ENCODE results near the gene MBD3L1.

The MBD3L1 gene

DNA sequence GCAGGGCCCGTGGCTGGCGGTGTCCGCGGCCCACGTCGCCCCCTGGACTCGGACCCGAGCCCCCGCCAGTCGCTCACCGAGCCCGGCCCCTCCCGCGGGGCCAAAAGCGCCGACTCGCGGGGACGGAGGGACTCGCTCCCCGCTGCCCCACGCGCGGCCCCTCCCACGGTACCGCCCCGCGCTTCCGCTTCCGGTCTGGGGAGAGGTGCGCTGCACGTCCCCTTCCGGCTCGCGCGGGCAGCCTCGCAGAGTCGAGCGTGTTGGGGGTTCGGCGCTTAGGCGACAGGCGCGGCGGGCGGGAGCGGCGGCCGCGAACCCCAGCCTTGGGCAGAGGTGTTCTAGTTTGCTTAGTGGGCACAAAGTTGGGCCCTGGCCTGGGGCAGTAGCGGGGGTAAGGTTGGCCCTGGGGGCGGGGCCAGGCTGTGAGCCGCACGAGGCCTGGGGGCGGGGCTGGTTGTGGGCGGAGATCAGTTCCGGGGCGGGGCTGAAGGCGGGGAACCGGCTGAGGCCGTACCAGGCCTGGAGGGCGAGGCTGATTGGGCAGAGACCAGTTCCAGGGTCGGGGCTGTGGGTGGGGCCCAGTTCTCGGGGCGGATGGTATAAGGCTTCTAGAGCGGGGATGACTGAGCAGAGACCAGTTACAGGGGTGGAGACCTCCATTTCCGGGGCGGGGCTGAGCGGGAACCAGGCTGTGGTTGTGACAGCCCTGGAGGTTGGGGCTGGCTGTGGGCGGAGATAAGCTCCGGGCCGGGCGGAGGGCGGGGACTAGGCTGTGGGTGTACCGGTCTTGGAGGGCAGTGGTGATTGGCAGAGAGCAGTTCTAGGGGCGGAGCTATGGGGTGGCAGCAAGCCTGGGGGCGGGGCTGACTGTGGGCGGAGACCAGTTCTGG, at the start of gene MBD3L1, which contains the start of gene ZNF558:
TSS of gene MBD3L1 (plus strand) at position 246 of the 890 bp plus-strand sequence. CDS start 10,302 bp downstream, outside the sequence.
TSS of gene ZNF558 (minus strand) at position 173 of the 890 bp plus-strand sequence. CDS start 9,645 bp downstream, outside the sequence.
- DNase-seq = peak; percentile 97

- DNase-seq = no peak
Observed at GRCh38 chr19:8794823-8795222, 37.4 kb upstream of the MBD3L1 start.

- no peak for DNase-seq
Observed at GRCh38 chr19:8806661-8807060, 25.5 kb upstream of the MBD3L1 start.

GRCh38 chr19:8811315-8812172, 20.6 kb upstream of the MBD3L1 start:
- DNase-seq = peak; percentile 10

DNA sequence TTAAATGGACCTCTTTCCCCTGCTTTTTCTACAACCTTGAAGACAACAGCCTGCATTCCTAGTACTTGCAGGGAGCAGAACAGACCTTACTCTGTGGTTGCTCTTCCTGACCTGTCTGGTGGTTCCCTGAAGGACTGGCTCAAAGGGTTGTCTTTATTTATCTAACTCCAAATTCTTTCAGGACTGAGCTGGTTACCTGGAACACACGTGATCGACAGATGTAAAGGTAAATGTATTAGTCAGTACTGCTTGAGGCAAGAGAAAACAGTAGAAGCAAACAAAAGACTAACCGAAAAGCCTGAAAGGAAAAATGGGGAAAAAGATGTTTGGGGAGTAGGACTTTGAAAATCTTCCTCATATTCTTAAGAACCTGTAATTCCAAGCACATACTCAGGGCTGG, 18.0 kb upstream of the MBD3L1 start:
- no peak for DNase-seq

DNA sequence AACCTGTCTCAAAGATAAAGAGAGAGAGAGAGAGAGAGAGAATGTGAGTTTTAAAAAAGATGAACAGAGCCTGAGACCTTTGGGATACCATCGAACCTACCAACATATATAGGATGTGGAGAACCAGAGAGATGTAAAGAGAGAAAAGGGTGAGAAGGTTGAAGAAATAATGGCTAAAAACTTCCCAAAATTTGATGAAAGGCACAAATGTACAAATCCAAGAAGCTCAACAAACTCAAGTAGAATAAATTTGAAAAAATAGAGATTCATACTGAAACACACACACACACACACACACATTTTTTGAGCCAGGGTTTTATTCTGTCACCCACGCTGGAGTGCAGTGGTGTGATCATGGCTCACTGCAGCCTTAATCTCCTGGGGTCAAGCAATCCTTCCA, 16.4 kb upstream of the MBD3L1 start:
- DNase-seq = no peak

DNA sequence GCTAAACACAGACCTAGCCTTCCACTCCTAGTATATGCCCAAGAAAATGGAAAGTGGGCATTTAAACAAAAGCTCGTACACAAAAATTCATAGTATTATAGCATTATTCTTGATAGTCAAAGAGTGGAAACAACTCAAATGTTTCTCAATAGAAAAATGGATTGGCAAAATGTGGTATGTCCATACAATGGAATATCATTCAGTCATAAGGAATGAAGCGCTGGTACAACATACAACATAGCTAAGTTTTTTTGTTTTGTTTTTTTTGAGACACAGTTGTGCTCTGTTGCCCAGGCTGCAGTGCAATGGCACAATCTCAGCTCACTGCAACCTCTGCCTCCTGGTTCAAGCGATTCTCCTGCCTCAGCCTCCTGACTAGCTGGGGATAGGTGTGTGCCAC, 11.9 kb upstream of the MBD3L1 start:
- no peak for DNase-seq

DNA sequence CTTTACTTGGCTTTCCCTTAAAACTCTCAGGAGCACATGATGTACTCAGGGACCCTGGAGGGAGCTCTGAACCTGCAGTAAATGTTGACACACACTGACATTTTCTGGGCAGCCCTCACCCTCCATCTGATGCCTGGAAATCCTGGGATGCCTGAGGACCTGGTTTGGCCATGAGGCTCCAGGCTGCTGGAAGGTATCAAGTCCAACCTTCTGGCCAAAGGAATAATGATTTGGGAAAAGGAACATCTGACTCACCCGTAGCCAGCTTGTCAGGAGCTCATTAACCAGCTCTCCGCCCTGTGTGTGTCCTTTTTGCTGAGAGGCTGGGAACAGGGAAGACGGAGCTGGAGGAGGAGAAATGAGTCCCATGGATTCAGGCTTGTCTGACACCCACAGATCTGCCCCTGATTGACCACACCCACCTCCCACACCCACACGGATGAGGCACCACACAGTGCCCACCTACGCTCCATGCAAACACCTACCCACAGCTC, 10.4 kb upstream of the MBD3L1 start:
- no peak for DNase-seq

DNA sequence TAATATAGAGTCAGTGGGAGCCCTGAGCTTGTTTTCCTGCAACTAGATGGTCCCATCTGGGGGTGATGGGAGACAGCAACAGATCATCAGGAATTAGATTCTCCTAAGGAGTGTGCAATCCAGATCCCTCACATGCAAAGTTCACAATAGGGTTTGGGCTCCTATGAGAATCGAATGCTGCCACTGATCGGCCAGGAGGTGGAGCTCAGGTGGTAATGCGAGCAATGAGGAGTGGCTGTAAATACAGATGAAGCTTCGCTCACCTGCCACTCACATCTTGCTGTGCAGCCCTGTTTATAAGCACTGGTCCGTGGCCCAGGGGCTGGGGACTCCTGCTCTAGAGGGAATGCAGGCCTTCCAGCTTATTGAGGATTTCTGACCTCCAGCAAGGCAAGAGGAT, 5.8 kb upstream of the MBD3L1 start:
- DNase-seq = no peak

DNA sequence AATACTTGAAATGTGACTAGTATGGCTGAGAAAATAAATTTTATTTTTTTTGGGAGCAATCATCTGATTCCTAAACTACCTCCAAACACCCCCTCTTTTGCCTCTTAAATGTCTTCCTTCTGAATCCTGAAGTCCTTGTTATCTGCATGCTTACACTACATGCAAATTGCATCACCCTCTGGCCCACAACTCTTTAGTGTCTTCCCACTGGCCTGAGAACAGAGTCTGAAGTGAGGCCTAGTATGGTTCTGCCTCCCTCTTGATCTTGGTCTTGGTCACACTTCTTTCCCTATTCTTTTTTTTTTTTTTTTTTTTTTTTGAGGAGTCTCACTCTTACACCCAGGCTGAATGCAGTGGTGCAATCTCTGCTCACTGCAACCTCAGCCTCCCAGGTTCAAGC, 4.9 kb upstream of the MBD3L1 start:
- DNase-seq = no peak

GRCh38 chr19:8831373-8831772, 804 bp upstream of the MBD3L1 start:
- DNase-seq = no peak

GRCh38 chr19:8831832-8832131, 395 bp upstream of the MBD3L1 start:
- DNase-seq = no peak

GRCh38 chr19:8835446-8835845, 3.3 kb downstream of the MBD3L1 start:
- DNase-seq = no peak

DNA sequence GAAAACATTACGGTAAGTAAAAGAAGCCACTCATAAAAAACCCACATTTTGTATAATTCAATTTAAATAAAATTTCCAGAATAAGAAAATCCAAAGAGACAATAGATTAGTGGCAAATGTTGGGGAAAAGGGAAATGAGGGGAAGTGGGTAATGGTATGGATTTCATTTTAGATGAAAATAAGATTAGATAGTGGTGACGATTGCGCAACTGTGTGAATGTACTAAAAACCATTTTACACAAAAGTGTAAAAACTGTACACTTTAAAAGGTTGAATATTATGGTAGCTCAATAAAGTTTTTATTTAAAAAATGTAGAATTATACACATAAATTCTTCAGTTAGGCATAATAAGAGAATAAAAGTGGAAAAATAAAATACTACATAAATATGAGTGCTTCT, 3.7 kb downstream of the MBD3L1 start:
- no peak for DNase-seq

DNA sequence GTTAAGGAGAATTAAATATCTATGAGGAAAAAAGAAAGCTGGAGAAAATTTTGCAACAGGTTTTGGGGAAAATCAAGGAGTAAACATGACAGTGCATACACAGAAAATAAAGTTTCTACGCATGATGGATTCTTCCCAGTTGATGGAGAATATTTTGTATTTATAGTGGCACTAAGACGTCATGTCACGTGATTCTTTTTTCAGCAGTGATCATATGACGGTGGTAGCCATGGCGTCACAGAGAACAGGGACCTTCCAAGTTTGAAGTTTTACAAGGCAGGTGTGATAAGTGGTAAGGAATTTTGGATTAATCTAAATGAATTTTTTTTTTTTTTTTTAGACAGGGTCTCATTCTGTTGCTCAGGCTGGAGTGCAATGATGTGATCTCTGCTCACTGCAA, 8.5 kb downstream of the MBD3L1 start:
- no peak for DNase-seq

- no peak for DNase-seq
Observed at GRCh38 chr19:8846819-8847218, 14.6 kb downstream of the MBD3L1 start.

DNA sequence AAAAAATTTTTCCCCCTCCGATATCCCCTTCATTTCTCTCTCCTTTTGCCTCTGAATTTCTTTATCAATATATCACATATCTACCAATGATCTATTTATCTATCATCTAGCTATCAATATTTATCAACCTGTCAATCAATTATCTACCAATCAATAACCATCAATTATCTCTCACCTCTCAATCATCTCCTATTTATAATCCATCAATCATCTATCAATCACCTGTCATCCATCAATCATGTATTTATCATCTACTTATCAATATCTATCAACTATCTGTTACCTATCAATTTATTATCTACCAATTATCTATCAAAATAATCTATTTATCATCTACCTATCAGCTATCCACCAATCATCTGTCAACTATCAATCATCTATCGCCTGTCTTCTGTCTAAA, 17.1 kb downstream of the MBD3L1 start:
- no peak for DNase-seq

- DNase-seq = no peak
Observed at GRCh38 chr19:8850488-8850887, 18.3 kb downstream of the MBD3L1 start.

- no peak for DNase-seq
Observed at GRCh38 chr19:8858260-8858659, 26.1 kb downstream of the MBD3L1 start.

DNA sequence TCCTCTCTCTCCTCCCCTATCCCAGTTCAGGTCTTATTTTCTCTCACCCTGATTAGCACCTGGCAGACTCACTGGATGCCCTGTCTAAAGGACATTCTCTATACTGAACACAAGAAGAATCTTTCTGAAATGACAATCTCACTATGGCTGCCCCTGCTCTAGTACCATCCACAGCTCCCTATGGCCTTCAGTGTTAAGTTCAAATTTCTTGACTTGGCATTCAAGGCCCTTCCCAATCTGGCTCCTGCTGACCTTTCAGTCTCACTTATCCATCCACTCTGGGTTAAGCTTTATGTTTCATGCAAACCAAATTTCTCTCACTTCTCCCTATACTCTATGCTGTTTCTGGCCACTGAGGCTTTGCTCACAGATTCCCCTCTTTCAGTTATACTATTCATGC, 34.2 kb downstream of the MBD3L1 start:
- DNase-seq = no peak

DNA sequence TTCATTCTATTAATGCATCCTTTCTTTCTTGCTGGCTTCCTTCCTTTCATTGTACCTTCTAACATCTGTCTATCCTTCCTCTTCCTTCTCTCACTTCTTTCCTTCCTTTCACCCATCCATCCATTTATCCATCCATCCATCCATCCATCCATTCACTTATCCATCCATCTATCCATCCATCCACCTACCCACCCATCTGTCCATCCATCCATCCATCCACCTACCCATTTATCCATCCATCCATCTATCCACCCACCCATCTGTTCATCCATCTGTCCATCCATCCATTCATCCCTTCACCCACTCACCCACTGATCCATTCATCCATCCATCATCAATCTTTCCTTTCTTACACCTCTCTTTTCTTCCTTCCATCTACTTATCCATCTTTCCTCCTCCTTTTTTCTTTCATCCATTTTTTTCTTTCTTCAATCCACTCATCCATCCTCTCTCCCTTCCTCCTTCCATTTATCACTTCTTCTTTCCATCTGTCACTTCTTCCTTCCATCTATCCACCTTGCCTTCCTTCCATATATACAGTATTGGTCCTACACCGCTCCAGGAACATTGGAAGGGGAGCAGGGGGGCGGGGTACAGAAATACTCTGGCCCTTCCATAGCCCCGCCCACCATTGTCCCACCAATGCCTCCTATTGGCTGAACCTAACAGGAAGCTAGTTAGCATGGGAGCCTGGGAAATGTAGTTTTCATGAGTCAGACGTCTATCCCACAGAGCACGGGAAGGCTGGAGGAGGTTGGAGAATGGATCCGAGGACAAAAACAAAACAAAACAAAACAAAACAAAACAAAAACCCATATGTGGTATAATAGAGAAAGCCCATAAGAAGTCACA, 45.9 kb downstream of the MBD3L1 start:
- DNase-seq = no peak

DNA sequence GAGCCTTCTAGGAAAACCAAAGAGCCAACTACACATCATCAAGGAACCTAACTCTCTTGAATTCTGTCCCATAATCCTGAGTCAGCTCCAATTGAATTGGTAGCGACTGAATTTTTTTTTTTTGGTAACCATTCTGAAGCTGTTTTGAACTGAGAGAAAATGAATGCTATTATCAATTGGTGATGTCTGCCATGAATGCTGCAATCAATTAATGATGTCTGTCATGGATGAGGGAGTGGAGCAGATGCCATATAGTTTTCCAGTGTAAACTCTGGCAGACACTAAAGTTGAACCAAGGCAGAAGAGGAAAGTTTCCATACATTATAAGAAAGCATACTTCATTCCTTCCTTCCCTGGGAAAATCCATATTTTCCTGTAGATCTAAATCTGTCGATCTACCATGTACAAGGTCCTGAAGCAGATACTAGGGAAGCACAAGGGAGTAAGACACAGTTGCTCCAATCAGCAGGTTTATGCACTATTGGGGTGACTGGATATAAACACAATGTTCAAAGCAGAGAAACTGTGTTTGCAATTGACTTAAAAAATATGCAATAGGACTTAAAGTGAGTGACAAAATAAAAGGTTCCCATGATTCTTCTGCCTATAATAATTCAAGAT, 48.8 kb downstream of the MBD3L1 start:
- no peak for DNase-seq

Measured in fibroblast of skin of right quadriceps (primary cell).